PC-9 (cell line): ENCODE data around the gene CDC14B. TPM values are rescaled to one million over a fixed set of nuclear protein-coding genes. Genes with fewer than 3 reads are reported as not detected.

Source experiments
- BruUV-seq: library from RNA; stranded (reverse); fragments of 400-500 nt; replicated peaks from 2 replicates; lab custom pipeline; 2021; lab: Mats Ljungman, UMichigan
- CTCF ChIA-PET: fragments of 300-600 bp; sonication (Branson Sonifier 250); formaldehyde crosslinking; loops from one replicate; lab custom pipeline; 2022; ENCODE audit warnings: antibody characterized with exemption; lab: Charles Lee
- POLR2A ChIA-PET: fragments of 300-600 bp; sonication (Branson Sonifier 250); formaldehyde crosslinking; loops from one replicate; lab custom pipeline; 2022; ENCODE audit warnings: antibody characterized with exemption; ENCODE audit not compliant: unreplicated experiment; lab: Charles Lee
- DNase-seq, 2 experiments: peaks; one replicate each; pipeline versions ENCODE4 v3.0.0 to v3.0.0-alpha.2; 2015 to 2022; ENCODE audit warnings: mixed read lengths in 1 of 2
- H2AFZ ChIP-seq: fragments of 200-600 bp; sonication (generic); 2 replicates; pipeline ENCODE4 v1.8.1; 2017; ENCODE audit warnings: antibody characterized with exemption
- H3F3A ChIP-seq: fragments of 200-600 bp; sonication (generic); 2 replicates; pipeline ENCODE4 v1.8.1; 2017; ENCODE audit warnings: antibody characterized with exemption, mild to moderate bottlenecking, low read depth; ENCODE audit not compliant: insufficient read depth
- H3K27ac ChIP-seq: fragments of 200-600 bp; sonication (generic); 2 replicates; pipeline ENCODE4 v1.6.1; 2016; ENCODE audit warnings: mixed run types
- H3K27me3 ChIP-seq: fragments of 200-600 bp; sonication (generic); 2 replicates; pipeline ENCODE4 v1.6.1; 2016; ENCODE audit warnings: low read depth, mixed run types; ENCODE audit not compliant: insufficient read depth
- H3K36me3 ChIP-seq: fragments of 200-600 bp; sonication (generic); 2 replicates; pipeline ENCODE4 v1.6.1; 2016; ENCODE audit warnings: low read depth, mixed run types
- H3K4me1 ChIP-seq: fragments of 200-600 bp; sonication (generic); replicated peaks from 2 replicates; pipeline ENCODE4 v1.6.1; 2016; ENCODE audit warnings: mixed run types; ENCODE audit not compliant: insufficient read depth
- H3K4me2 ChIP-seq: fragments of 200-600 bp; sonication (generic); 2 replicates; pipeline ENCODE4 v1.6.1; 2017; ENCODE audit warnings: mixed run types
- H3K4me3 ChIP-seq: fragments of 200-600 bp; sonication (generic); 2 replicates; pipeline ENCODE4 v1.6.1; 2016; ENCODE audit warnings: mixed run types
- H3K79me2 ChIP-seq: fragments of 200-600 bp; sonication (generic); 2 replicates; pipeline ENCODE4 v1.6.1; 2017; ENCODE audit warnings: low read depth, mixed run types
- H3K9me2 ChIP-seq: fragments of 200-600 bp; sonication (generic); 2 replicates; pipeline ENCODE4 v1.8.1; 2017; ENCODE audit warnings: mild to moderate bottlenecking; ENCODE audit not compliant: insufficient read depth
- H3K9me3 ChIP-seq: fragments of 200-600 bp; sonication (generic); 2 replicates; pipeline ENCODE4 v1.8.1; 2016; ENCODE audit warnings: low read depth; ENCODE audit not compliant: insufficient read depth
- H4K20me1 ChIP-seq: fragments of 200-600 bp; sonication (generic); 2 replicates; pipeline ENCODE4 v1.8.1; 2017; ENCODE audit not compliant: insufficient read depth
- EZH2 ChIP-seq: fragments of 200-600 bp; sonication (generic); IDR thresholded peaks from 2 replicates; pipeline ENCODE4 v1.8.0; 2017; ENCODE audit warnings: antibody characterized with exemption, low read depth
- intact Hi-C: fragments of 100-400 bp; cut with micrococcal nuclease; formaldehyde crosslinking; loops from one replicate; pipeline ENCODE4 v1.10.0; 2022; ENCODE audit not compliant: unreplicated experiment
- total RNA-seq: library from RNA; stranded (reverse); gene quantifications from 2 replicates; pipeline ENCODE4 v1.2.3, GENCODE V29; 2021
- TF ChIP-seq, protein P1 (sequence below): fragments of 200-600 bp; sonication (generic); conservative IDR thresholded peaks from 2 replicates; pipeline ENCODE4 v1.6.1; 2017; ENCODE audit warnings: mixed run types, antibody characterized with exemption, mild to moderate bottlenecking, moderate library complexity

Gene CDC14B
- total RNA-seq, 1 experiment from 2014 or later: 47.2 TPM

DNA sequence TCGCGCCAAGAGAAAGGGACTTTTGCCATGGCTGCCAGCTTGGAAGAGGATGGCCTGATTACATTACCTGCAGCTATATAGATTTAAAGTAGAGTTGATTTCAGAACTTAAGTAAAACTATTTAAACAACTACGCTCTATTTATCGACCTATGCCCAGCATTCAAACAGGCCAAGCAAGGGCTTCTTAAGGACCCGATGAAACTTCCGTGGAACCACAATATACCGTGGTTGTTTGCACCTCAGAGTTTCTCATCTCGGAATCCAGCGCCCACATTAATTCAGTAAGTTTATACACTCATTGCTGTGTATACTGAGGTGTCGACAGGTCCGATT is 505 bp upstream of the CDC14B start:
- Histone ChIP-seq H3K27me3 (no peaks in the 10 kb centered on the region), H3K9me3 (no peaks in the 10 kb centered on the region), H3K27ac (peak overlapping the region; percentile 67), H3K9me2 (no peaks in the 10 kb centered on the region; the same call in 1 of the 2 replicates), H4K20me1 (peaks cover 10% of the 10 kb centered on the region), H3F3A (peaks cover 18% of the 10 kb centered on the region; the same call in 1 of the 2 replicates), H3K4me1 (peaks cover 31% of the 10 kb centered on the region), H3K4me3 (peak overlapping the region; percentile 74), H2AFZ (peak overlapping the region; percentile 93), H3K4me2 (peak overlapping the region; percentile 95), H3K79me2 (peaks cover 36% of the 10 kb centered on the region), H3K36me3 (0 out of 2 replicates have a peak, but pooled peaks cover 3% of the 10 kb centered on the region)
- ChIA-PET POLR2A (interaction anchor here (0.6 kb wide), 1 partner anchor 201 kb away, joined by 3 read pairs; no protein-coding TSS in a partner anchor), CTCF (no interaction called here)
- intact Hi-C loops: loop anchor here (1.0 to 10.0 kb wide), 3 partner anchors 202 to 1115 kb away; partner anchors contain the start of gene ZNF367
- BruUV-seq: no TSS peak
- TF ChIP-seq EZH2: no peak
- TF ChIP-seq, protein P1, sequence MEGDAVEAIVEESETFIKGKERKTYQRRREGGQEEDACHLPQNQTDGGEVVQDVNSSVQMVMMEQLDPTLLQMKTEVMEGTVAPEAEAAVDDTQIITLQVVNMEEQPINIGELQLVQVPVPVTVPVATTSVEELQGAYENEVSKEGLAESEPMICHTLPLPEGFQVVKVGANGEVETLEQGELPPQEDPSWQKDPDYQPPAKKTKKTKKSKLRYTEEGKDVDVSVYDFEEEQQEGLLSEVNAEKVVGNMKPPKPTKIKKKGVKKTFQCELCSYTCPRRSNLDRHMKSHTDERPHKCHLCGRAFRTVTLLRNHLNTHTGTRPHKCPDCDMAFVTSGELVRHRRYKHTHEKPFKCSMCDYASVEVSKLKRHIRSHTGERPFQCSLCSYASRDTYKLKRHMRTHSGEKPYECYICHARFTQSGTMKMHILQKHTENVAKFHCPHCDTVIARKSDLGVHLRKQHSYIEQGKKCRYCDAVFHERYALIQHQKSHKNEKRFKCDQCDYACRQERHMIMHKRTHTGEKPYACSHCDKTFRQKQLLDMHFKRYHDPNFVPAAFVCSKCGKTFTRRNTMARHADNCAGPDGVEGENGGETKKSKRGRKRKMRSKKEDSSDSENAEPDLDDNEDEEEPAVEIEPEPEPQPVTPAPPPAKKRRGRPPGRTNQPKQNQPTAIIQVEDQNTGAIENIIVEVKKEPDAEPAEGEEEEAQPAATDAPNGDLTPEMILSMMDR: no peak
- DNase-seq: no peak

DNA sequence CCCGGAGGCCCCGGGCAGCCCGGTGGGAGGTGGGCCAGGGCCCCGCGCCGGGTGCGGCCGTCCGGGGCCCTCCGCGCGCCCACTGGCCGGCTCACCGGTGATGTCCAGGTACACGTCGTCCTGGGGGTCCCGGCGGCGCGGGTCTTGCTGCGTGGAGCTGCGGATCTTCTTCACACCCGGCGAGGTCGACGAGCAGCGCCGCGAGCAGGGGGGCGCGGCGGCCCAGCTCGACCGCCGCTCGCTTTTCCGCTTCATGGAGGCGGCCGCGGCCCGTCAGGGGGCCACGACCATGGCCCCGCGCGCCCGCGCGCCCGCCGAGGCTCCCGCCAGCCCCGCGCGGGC is 548 bp downstream of the CDC14B start:
- no TSS peak for BruUV-seq
- Histone ChIP-seq H3K79me2 (peaks cover 45% of the 10 kb centered on the region), H3K27ac (no peak overlapping the region), H4K20me1 (peaks cover 10% of the 10 kb centered on the region), H3K4me3 (peak overlapping the region; percentile 88), H3K4me2 (peak overlapping the region; percentile 95), H3K27me3 (no peaks in the 10 kb centered on the region), H3K9me2 (no peaks in the 10 kb centered on the region; the same call in 1 of the 2 replicates), H3F3A (peaks cover 26% of the 10 kb centered on the region), H2AFZ (peak overlapping the region; percentile 82), H3K9me3 (no peaks in the 10 kb centered on the region), H3K4me1 (peaks cover 42% of the 10 kb centered on the region), H3K36me3 (0 out of 2 replicates have a peak, but pooled peaks cover 3% of the 10 kb centered on the region)
- intact Hi-C loops: loop anchor here (1.0 kb wide), 1 partner anchor 53 kb away; no protein-coding TSS in a partner anchor
- ChIA-PET POLR2A (interaction anchor here (0.6 to 0.7 kb wide), 3 partner anchors 23 to 256 kb away, joined by 5 to 15 read pairs (median 5); no protein-coding TSS in a partner anchor), CTCF (interaction anchor here (0.9 kb wide), 1 partner anchor 37 kb away, joined by 4 read pairs; no protein-coding TSS in a partner anchor)
- TF ChIP-seq, protein P1: no peak
- TF ChIP-seq EZH2: no peak
- DNase-seq: peak in 1 of 2 experiments; percentile 6

DNA sequence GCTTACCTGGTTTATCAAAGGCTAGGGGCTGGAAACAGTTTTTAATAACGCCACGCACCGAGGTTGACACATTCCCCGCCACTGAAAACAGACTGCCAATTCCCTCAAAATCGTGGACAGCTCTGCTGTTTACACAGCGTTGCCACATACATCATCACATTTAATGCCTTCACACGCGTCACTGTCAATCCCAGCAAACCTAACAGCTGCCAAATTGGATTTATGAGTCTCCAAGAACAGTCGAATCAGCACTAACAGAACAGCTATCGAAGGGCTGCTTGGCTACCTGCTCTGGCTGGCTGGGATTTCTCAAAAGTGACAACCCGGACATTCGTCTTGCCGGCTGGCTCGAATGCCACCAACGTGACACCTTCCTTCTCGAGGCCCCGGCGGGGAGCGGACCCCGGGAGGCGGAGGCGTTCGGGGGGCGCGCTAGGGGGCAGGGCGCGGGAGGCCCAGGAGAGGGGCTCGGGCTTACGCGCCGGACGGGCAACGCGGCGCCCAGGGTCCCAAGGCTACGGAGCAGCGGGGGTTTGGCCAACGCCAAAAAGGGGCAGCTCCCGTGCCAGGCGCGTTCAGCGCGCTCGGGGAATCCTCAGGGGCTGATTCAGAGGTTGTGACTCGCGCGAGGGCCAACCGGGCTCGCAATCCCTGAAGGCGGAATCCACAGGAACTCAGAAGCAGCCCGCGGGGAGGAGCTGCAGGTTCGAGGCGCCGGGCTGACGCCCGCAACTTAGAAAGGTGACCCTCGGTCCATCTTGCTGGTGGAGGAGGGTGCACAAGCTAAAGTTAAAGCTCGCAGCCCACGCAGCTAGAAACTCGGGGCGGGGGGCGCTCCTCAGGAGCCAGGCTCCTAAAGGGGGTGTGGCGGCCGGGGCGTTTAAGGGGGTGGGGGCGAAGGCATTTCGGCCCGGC is 1.2 kb downstream of the CDC14B start:
- Histone ChIP-seq H4K20me1 (peaks cover 10% of the 10 kb centered on the region), H3K27me3 (no peaks in the 10 kb centered on the region), H3K36me3 (0 out of 2 replicates have a peak, but pooled peaks cover 3% of the 10 kb centered on the region), H2AFZ (peak overlapping the region; percentile 82), H3F3A (peaks cover 26% of the 10 kb centered on the region), H3K79me2 (peaks cover 52% of the 10 kb centered on the region), H3K27ac (no peak overlapping the region), H3K4me1 (peaks cover 42% of the 10 kb centered on the region), H3K9me3 (no peaks in the 10 kb centered on the region), H3K4me3 (peak overlapping the region; percentile 88), H3K4me2 (peak overlapping the region; percentile 95), H3K9me2 (no peaks in the 10 kb centered on the region; the same call in 1 of the 2 replicates)
- intact Hi-C loops: loop anchor here (1.0 kb wide), 1 partner anchor 52 kb away; no protein-coding TSS in a partner anchor
- ChIA-PET CTCF (interaction anchor here (0.9 kb wide), 1 partner anchor 37 kb away, joined by 4 read pairs; no protein-coding TSS in a partner anchor), POLR2A (interaction anchor here (0.6 to 0.7 kb wide), 2 partner anchors 69 to 257 kb away, joined by 5 to 15 read pairs; no protein-coding TSS in a partner anchor)
- DNase-seq: peak; percentile 37 to 57
- TF ChIP-seq, protein P1: no peak
- TF ChIP-seq EZH2: no peak
- BruUV-seq: no TSS peak
